Transverse colon (tissue), 4 donors: ENCODE data around the gene KLHL12.

ENCODE experiments used
- POLR2AphosphoS5 ChIP-seq, 3 donors: sonication (generic); formaldehyde crosslinking; IDR thresholded peaks; one replicate each; pipeline ENCODE4 v1.6.1; 2016; ENCODE audit warnings: antibody characterized with exemption in 3 of 3
- TF ChIP-seq, protein P1 (sequence below), 5 experiments: fragments of 200-600 bp in 3 of 5; fragments of 450-650 bp in 2 of 5; sonication (generic) in 3 of 5; IDR thresholded peaks; 1 replicate in 2 of 5; 2 replicates in 3 of 5; pipeline ENCODE4 v1.5.1; 2016 to 2017; ENCODE audit warnings: antibody characterized with exemption in 5 of 5, inconsistent platforms in 3 of 5, mild to moderate bottlenecking in 2 of 5, moderate library complexity in 1 of 5

- no peak for TF ChIP-seq POLR2AphosphoS5 (IDR thresholded peaks at IDR 0.05)
- TF ChIP-seq, protein P1, sequence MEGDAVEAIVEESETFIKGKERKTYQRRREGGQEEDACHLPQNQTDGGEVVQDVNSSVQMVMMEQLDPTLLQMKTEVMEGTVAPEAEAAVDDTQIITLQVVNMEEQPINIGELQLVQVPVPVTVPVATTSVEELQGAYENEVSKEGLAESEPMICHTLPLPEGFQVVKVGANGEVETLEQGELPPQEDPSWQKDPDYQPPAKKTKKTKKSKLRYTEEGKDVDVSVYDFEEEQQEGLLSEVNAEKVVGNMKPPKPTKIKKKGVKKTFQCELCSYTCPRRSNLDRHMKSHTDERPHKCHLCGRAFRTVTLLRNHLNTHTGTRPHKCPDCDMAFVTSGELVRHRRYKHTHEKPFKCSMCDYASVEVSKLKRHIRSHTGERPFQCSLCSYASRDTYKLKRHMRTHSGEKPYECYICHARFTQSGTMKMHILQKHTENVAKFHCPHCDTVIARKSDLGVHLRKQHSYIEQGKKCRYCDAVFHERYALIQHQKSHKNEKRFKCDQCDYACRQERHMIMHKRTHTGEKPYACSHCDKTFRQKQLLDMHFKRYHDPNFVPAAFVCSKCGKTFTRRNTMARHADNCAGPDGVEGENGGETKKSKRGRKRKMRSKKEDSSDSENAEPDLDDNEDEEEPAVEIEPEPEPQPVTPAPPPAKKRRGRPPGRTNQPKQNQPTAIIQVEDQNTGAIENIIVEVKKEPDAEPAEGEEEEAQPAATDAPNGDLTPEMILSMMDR (IDR thresholded peaks at IDR 0.05): no peak
These were observed 41.3 kb upstream of the KLHL12 start for GRCh38 chr1:202968351-202968750.
